T-helper 1 cell treated with Interleukin-12 subunit alpha and Interleukin-12 subunit beta and Interleukin-4 antibody, amounts not matched to agents 30 μg/mL and 1 μg/mL, for 36 hours (primary cell): ENCODE results near the gene PLEKHA7.
"Not testable (repeated sequence)": the region's sequence is repeated elsewhere in the genome, so short reads cannot be mapped to it uniquely, and the experiment has no call there.

ENCODE experiments used
- H3K27ac Mint-ChIP-seq: one replicate; pipeline ENCODE4 v1.8.0; 2021; ENCODE audit warnings: mild to moderate bottlenecking, mixed read lengths
- H3K27me3 Mint-ChIP-seq: one replicate; pipeline ENCODE4 v1.8.0; 2021; ENCODE audit warnings: low read depth, mixed read lengths
- H3K36me3 Mint-ChIP-seq: one replicate; pipeline ENCODE4 v1.8.0; 2021; ENCODE audit warnings: low read depth, mixed read lengths
- H3K4me1 Mint-ChIP-seq: one replicate; pipeline ENCODE4 v1.8.0; 2021; ENCODE audit warnings: low read depth, mixed read lengths
- H3K4me3 Mint-ChIP-seq: one replicate; pipeline ENCODE4 v1.8.0; 2021; ENCODE audit warnings: mild to moderate bottlenecking, moderate library complexity, mixed read lengths
- H3K9me3 Mint-ChIP-seq: one replicate; pipeline ENCODE4 v1.8.0; 2021; ENCODE audit warnings: mixed read lengths

The PLEKHA7 gene

GRCh38 chr11:16925561-16926065, 88.6 kb downstream of the PLEKHA7 start:
- Mint-ChIP-seq H3K36me3 (no peaks in the 10 kb centered on the region), H3K4me1 (peaks cover 6% of the 10 kb centered on the region), H3K27me3 (peaks cover 58% of the 10 kb centered on the region), H3K27ac (no peak overlapping the region), H3K9me3 (no peaks in the 10 kb centered on the region), H3K4me3 (peak overlapping the region; percentile 76)

- Mint-ChIP-seq H3K27ac (no peak overlapping the region), H3K36me3 (no peaks in the 10 kb centered on the region), H3K4me1 (peaks cover 6% of the 10 kb centered on the region), H3K4me3 (peak overlapping the region; percentile 31), H3K27me3 (peaks cover 61% of the 10 kb centered on the region), H3K9me3 (no peaks in the 10 kb centered on the region)
These were observed 89.2 kb downstream of the PLEKHA7 start for GRCh38 chr11:16924826-16925560.

- no peak overlapping the region for H3K27ac Mint-ChIP-seq
- peaks cover 63% of the 10 kb centered on the region for H3K27me3 Mint-ChIP-seq
- H3K4me3 Mint-ChIP-seq, result no peak overlapping the region
- no peaks in the 10 kb centered on the region for H3K36me3 Mint-ChIP-seq
- no peaks in the 10 kb centered on the region for H3K9me3 Mint-ChIP-seq
- H3K4me1 Mint-ChIP-seq, result peaks cover 6% of the 10 kb centered on the region
These were observed 89.8 kb downstream of the PLEKHA7 start for GRCh38 chr11:16924462-16924825.

- Mint-ChIP-seq H3K27me3 (peaks cover 63% of the 10 kb centered on the region), H3K4me3 (no peak overlapping the region)
These were observed 90.2 kb downstream of the PLEKHA7 start for GRCh38 chr11:16923987-16924386.

GRCh38 chr11:16921668-16922067, 92.5 kb downstream of the PLEKHA7 start:
- Mint-ChIP-seq H3K4me1 (peaks cover 6% of the 10 kb centered on the region), H3K36me3 (no peaks in the 10 kb centered on the region), H3K4me3 (no peak overlapping the region), H3K27ac (no peak overlapping the region), H3K9me3 (no peaks in the 10 kb centered on the region), H3K27me3 (peaks cover 54% of the 10 kb centered on the region)

More at GRCh38 chr11:16923987-16924386, 90.2 kb downstream of the PLEKHA7 start:
- Mint-ChIP-seq H3K4me1 (peaks cover 6% of the 10 kb centered on the region), H3K27ac (no peak overlapping the region), H3K36me3 (no peaks in the 10 kb centered on the region), H3K9me3 (no peaks in the 10 kb centered on the region)

GRCh38 chr11:16921019-16921418, 93.2 kb downstream of the PLEKHA7 start:
- peaks cover 6% of the 10 kb centered on the region for H3K4me1 Mint-ChIP-seq
- H3K27me3 Mint-ChIP-seq, result peaks cover 47% of the 10 kb centered on the region
- no peaks in the 10 kb centered on the region for H3K9me3 Mint-ChIP-seq
- no peak overlapping the region for H3K4me3 Mint-ChIP-seq
- no peak overlapping the region for H3K27ac Mint-ChIP-seq
- no peaks in the 10 kb centered on the region for H3K36me3 Mint-ChIP-seq

- peaks cover 6% of the 10 kb centered on the region for H3K4me1 Mint-ChIP-seq
- no peaks in the 10 kb centered on the region for H3K9me3 Mint-ChIP-seq
- no peak overlapping the region for H3K27ac Mint-ChIP-seq
- no peak overlapping the region for H3K4me3 Mint-ChIP-seq
- H3K36me3 Mint-ChIP-seq, result no peaks in the 10 kb centered on the region
- H3K27me3 Mint-ChIP-seq, result peaks cover 42% of the 10 kb centered on the region
These were observed 93.7 kb downstream of the PLEKHA7 start for GRCh38 chr11:16920559-16920958.

GRCh38 chr11:16918543-16919182, 95.6 kb downstream of the PLEKHA7 start:
- peaks cover 26% of the 10 kb centered on the region for H3K27me3 Mint-ChIP-seq
- H3K9me3 Mint-ChIP-seq, H3K36me3 Mint-ChIP-seq, H3K4me1 Mint-ChIP-seq, H3K4me3 Mint-ChIP-seq, H3K27ac Mint-ChIP-seq: not testable (repeated sequence)

- Mint-ChIP-seq H3K27ac (no peak overlapping the region), H3K27me3 (peaks cover 18% of the 10 kb centered on the region), H3K4me3 (no peak overlapping the region), H3K9me3 (no peaks in the 10 kb centered on the region), H3K36me3 (no peaks in the 10 kb centered on the region), H3K4me1 (no peaks in the 10 kb centered on the region)
These were observed 96.3 kb downstream of the PLEKHA7 start for GRCh38 chr11:16917941-16918340.

- no peaks in the 10 kb centered on the region for H3K9me3 Mint-ChIP-seq
- H3K27me3 Mint-ChIP-seq, result no peaks in the 10 kb centered on the region
- H3K36me3 Mint-ChIP-seq, result no peaks in the 10 kb centered on the region
- peaks cover 9% of the 10 kb centered on the region for H3K4me1 Mint-ChIP-seq
- no peak overlapping the region for H3K4me3 Mint-ChIP-seq
- H3K27ac Mint-ChIP-seq, result no peak overlapping the region
These were observed 101.5 kb downstream of the PLEKHA7 start for GRCh38 chr11:16912692-16913111.

GRCh38 chr11:16911658-16912057, 102.6 kb downstream of the PLEKHA7 start:
- Mint-ChIP-seq H3K4me3 (no peak overlapping the region), H3K27ac (no peak overlapping the region), H3K27me3 (no peaks in the 10 kb centered on the region), H3K4me1 (peaks cover 9% of the 10 kb centered on the region), H3K36me3 (no peaks in the 10 kb centered on the region), H3K9me3 (no peaks in the 10 kb centered on the region)

GRCh38 chr11:16911186-16911585, 103.0 kb downstream of the PLEKHA7 start:
- peaks cover 9% of the 10 kb centered on the region for H3K4me1 Mint-ChIP-seq

GRCh38 chr11:16909359-16910035, 104.7 kb downstream of the PLEKHA7 start:
- Mint-ChIP-seq H3K9me3 (no peaks in the 10 kb centered on the region), H3K27ac (peak overlapping the region; percentile 73), H3K27me3 (no peaks in the 10 kb centered on the region), H3K36me3 (no peaks in the 10 kb centered on the region), H3K4me3 (no peak overlapping the region), H3K4me1 (peaks cover 9% of the 10 kb centered on the region)

More at GRCh38 chr11:16911186-16911585, 103.0 kb downstream of the PLEKHA7 start:
- H3K36me3 Mint-ChIP-seq, result no peaks in the 10 kb centered on the region
- no peaks in the 10 kb centered on the region for H3K27me3 Mint-ChIP-seq
- H3K9me3 Mint-ChIP-seq, result no peaks in the 10 kb centered on the region
- H3K27ac Mint-ChIP-seq, result no peak overlapping the region
- no peak overlapping the region for H3K4me3 Mint-ChIP-seq

- Mint-ChIP-seq H3K27ac (no peak overlapping the region), H3K4me1 (peaks cover 29% of the 10 kb centered on the region), H3K9me3 (no peaks in the 10 kb centered on the region), H3K27me3 (no peaks in the 10 kb centered on the region), H3K4me3 (no peak overlapping the region), H3K36me3 (no peaks in the 10 kb centered on the region)
These were observed 108.8 kb downstream of the PLEKHA7 start for GRCh38 chr11:16905375-16905774.

- H3K27me3 Mint-ChIP-seq, H3K36me3 Mint-ChIP-seq, H3K27ac Mint-ChIP-seq, H3K9me3 Mint-ChIP-seq, H3K4me3 Mint-ChIP-seq: not testable (repeated sequence)
- H3K4me1 Mint-ChIP-seq, result peaks cover 28% of the 10 kb centered on the region
These were observed 109.5 kb downstream of the PLEKHA7 start for GRCh38 chr11:16904761-16905160.
